Endothelial cell of umbilical vein (primary cell): ENCODE results near the gene ZNF644. TPM values are rescaled to one million over a fixed set of nuclear protein-coding genes. Genes with fewer than 3 reads are reported as not detected.

Experiments
- Bru-seq: library from RNA; stranded (reverse); fragments of 400-500 nt; gene quantifications from one replicate; lab custom pipeline; 2021; lab: Mats Ljungman, UMichigan
- BruChase-seq, 2 experiments: library from RNA; stranded (reverse); fragments of 400-500 nt; gene quantifications; one replicate each; lab custom pipeline; 2021; lab: Mats Ljungman, UMichigan
- BruUV-seq: library from RNA; stranded (reverse); fragments of 400-500 nt; replicated peaks from 2 replicates; lab custom pipeline; 2021; lab: Mats Ljungman, UMichigan
- CTCF ChIA-PET: fragments of 300-600, 350-600 bp; sonication (Branson Sonifier 250); formaldehyde crosslinking; loops from one replicate; lab custom pipeline; 2021; ENCODE audit warnings: antibody characterized with exemption, inconsistent platforms; lab: Charles Lee
- POLR2A ChIA-PET: fragments of 300-600, 350-600 bp; sonication (Branson Sonifier 250); formaldehyde crosslinking; loops from one replicate; lab custom pipeline; 2021; ENCODE audit warnings: antibody characterized with exemption, inconsistent platforms; lab: Charles Lee
- DNase-seq: peaks from one replicate; pipeline ENCODE4 v3.0.0-alpha.2; 2011; ENCODE audit warnings: low read depth, low spot score
- FAIRE-seq: peaks from 2 replicates; lab custom pipeline; 2011; peaks lifted over from hg19 to GRCh38; lab: Jason Lieb, UNC
- H2AFZ ChIP-seq: 2 replicates; pipeline ENCODE4 v1.6.0; 2012; ENCODE audit warnings: low read depth, low read length, control low read depth, inconsistent platforms
- H3K27ac ChIP-seq: 2 replicates; pipeline ENCODE4 v1.5.1; 2011; ENCODE audit warnings: low read depth, mild to moderate bottlenecking, control low read depth, low read length, moderate library complexity; ENCODE audit not compliant: insufficient read depth
- H3K27me3 ChIP-seq, 2 experiments: 2 replicates each; pipeline versions ENCODE4 v1.6.0 to v1.6.1; 2011; ENCODE audit warnings: low read length in 2 of 2, mixed read lengths in 1 of 2; ENCODE audit not compliant: control insufficient read depth in 2 of 2, insufficient read depth in 2 of 2
- H3K36me3 ChIP-seq, 2 experiments: 2 replicates in 1 of 2; 3 replicates in 1 of 2; pipeline ENCODE4 v1.5.1; 2011; ENCODE audit warnings: low read length in 2 of 2, mild to moderate bottlenecking in 1 of 2, moderate library complexity in 1 of 2; ENCODE audit not compliant: control insufficient read depth in 2 of 2, insufficient read depth in 2 of 2; ENCODE audit errors: extremely low read depth in 1 of 2
- H3K4me1 ChIP-seq: 3 replicates; pipeline ENCODE4 v1.5.1; 2011; ENCODE audit warnings: mild to moderate bottlenecking, low read length; ENCODE audit not compliant: control insufficient read depth, insufficient read depth; ENCODE audit errors: extremely low read depth
- H3K4me2 ChIP-seq: 2 replicates; pipeline ENCODE4 v1.6.1; 2011; ENCODE audit warnings: low read length, control low read depth, mixed read lengths; ENCODE audit not compliant: insufficient read depth
- H3K4me3 ChIP-seq, 3 experiments: fragments of 200-600 bp in 1 of 3; sonication (generic), shearing (Covaris generic) in 1 of 3; replicated peaks in 1 of 3; 2 replicates each; pipeline ENCODE4 v1.5.1; 2011 to 2016; ENCODE audit warnings: control low read depth in 3 of 3, low read length in 3 of 3, mild to moderate bottlenecking in 2 of 3, inconsistent platforms in 1 of 3, low read depth in 1 of 3, moderate library complexity in 1 of 3; ENCODE audit not compliant: insufficient read depth in 1 of 3
- H3K79me2 ChIP-seq: 2 replicates; pipeline ENCODE4 v1.6.0; 2012; ENCODE audit warnings: low read length, inconsistent platforms; ENCODE audit not compliant: control insufficient read depth, insufficient read depth
- H3K9ac ChIP-seq: replicated peaks from 2 replicates; pipeline ENCODE3; 2011; ENCODE audit warnings: low read length, control low read depth; ENCODE audit not compliant: insufficient read depth; ENCODE audit errors: extremely low read depth
- H3K9me1 ChIP-seq: replicated peaks from 3 replicates; pipeline ENCODE4 v1.6.0; 2011; ENCODE audit warnings: mild to moderate bottlenecking, low read length; ENCODE audit not compliant: control insufficient read depth, insufficient read depth; ENCODE audit errors: extremely low read depth
- H3K9me3 ChIP-seq: replicated peaks from 2 replicates; pipeline ENCODE4 v1.5.1; 2012; ENCODE audit warnings: low read length, inconsistent platforms; ENCODE audit not compliant: control insufficient read depth, insufficient read depth
- H4K20me1 ChIP-seq: replicated peaks from 2 replicates; pipeline ENCODE3; 2011; ENCODE audit warnings: mild to moderate bottlenecking, low read length; ENCODE audit not compliant: control insufficient read depth, insufficient read depth; ENCODE audit errors: extremely low read depth
- GATA2 ChIP-seq: IDR thresholded peaks from 2 replicates; pipeline ENCODE4 v1.7.0; 2011; ENCODE audit warnings: low read depth, mild to moderate bottlenecking, moderate library complexity, mixed read lengths, low read length; ENCODE audit not compliant: insufficient read length, insufficient read depth
- MYC ChIP-seq: IDR thresholded peaks from one replicate; pipeline ENCODE4 v1.6.1; 2011; ENCODE audit warnings: mild to moderate bottlenecking, low read depth, low read length
- POLR2A ChIP-seq: IDR thresholded peaks from 2 replicates; pipeline ENCODE4 v1.6.1; 2012; ENCODE audit warnings: low read depth, mild to moderate bottlenecking, control low read depth, low read length
- POLR2AphosphoS5 ChIP-seq: IDR thresholded peaks from 2 replicates; pipeline ENCODE4 v1.6.1; 2012; ENCODE audit warnings: low read depth, mild to moderate bottlenecking, control low read depth, low read length, moderate library complexity; ENCODE audit not compliant: insufficient read depth
- dilution Hi-C: fragments of 300-500 bp; cut with MboI; formaldehyde crosslinking; loops from one replicate; pipeline ENCODE4 v1.15.0; 2019; ENCODE audit warnings: low sequenced_read_pairs; ENCODE audit not compliant: extremely low pct_ligation_motif_present
- intact Hi-C: fragments of 100-400 bp; cut with micrococcal nuclease; formaldehyde crosslinking; loops from one replicate; pipeline ENCODE4 v1.10.0; 2022
- long read RNA-seq: library from polyadenylated mRNA; stranded (forward); transcript quantifications from one replicate; pipeline ENCODE4 v2.0.0, GENCODE V29; 2021
- polyA minus RNA-seq, 3 experiments: library from RNA; depleted of rRNA, polyadenylated mRNA; stranded (reverse); fragments of >200 nt; gene quantifications; 1 replicate in 1 of 3; 2 replicates in 2 of 3; pipeline ENCODE4 v1.2.3, GENCODE V29; 2011
- polyA plus RNA-seq, 4 experiments: library from polyadenylated mRNA; depleted of rRNA in 3 of 4; stranded (reverse) in 3 of 4; unstranded in 1 of 4; fragments of >200 nt; gene quantifications; 2 replicates each; pipeline versions ENCODE4 v1.2.1 to v1.2.3, GENCODE V29; 2011 to 2012; ENCODE audit warnings: missing spikeins in 1 of 4
- total RNA-seq: library from RNA; stranded (reverse); gene quantifications from 2 replicates; pipeline ENCODE4 v1.2.3, GENCODE V29; 2021
- TF ChIP-seq, protein P1 (sequence below), 2 donors: IDR thresholded peaks; 1 replicate in 1 of 2; 2 replicates in 1 of 2; pipeline ENCODE4 v1.5.1; 2011; ENCODE audit warnings: low read length in 2 of 2, mild to moderate bottlenecking in 2 of 2, moderate library complexity in 2 of 2, control low read depth in 1 of 2, inconsistent platforms in 1 of 2, low read depth in 1 of 2; ENCODE audit not compliant: insufficient read depth in 1 of 2; ENCODE audit errors: extremely low read depth in 1 of 2
- TF ChIP-seq, protein P2 (sequence below): IDR thresholded peaks from 2 replicates; pipeline ENCODE4 v1.6.1; 2011; ENCODE audit not compliant: insufficient read depth, insufficient read length

The ZNF644 gene
- total RNA-seq, result 38.7 and 47.0 TPM in 2 replicates
- polyA plus RNA-seq, result 6.3 and 7.2 TPM in 2 replicates
- polyA plus RNA-seq (2011; cell fraction: cytosol; rRNA removed), result 10.7 and 11.1 TPM in 2 replicates
- 27.9 and 32.2 TPM in 2 replicates for polyA plus RNA-seq (2011; cell fraction: nucleus; rRNA removed)
- polyA plus RNA-seq (2012), result 17.9 and 19.8 TPM in 2 replicates
- 54.6 and 55.9 TPM in 2 replicates for polyA minus RNA-seq
- 34.6 TPM for polyA minus RNA-seq (2011; cell fraction: cytosol; rRNA and poly(A)+ RNA removed)
- polyA minus RNA-seq (2011; cell fraction: nucleus; rRNA and poly(A)+ RNA removed), result 158 and 203 TPM in 2 replicates
- percentile 96 among the genes with signal in this experiment for Bru-seq, nascent RNA
- percentile 75 among the genes with signal in this experiment for BruChase-seq, experiment 1, labeled RNA remaining after a 6-hour chase
- percentile 88 among the genes with signal in this experiment for BruChase-seq, experiment 2, labeled RNA remaining after a 2-hour chase
- long read RNA-seq, full-length matches to known transcripts, result 22 of 43 reads
- long read RNA-seq, partial matches to known transcripts, result 6 of 43 reads
- long read RNA-seq, other reads (novel, unspliced or antisense), result 15 of 43 reads

DNA sequence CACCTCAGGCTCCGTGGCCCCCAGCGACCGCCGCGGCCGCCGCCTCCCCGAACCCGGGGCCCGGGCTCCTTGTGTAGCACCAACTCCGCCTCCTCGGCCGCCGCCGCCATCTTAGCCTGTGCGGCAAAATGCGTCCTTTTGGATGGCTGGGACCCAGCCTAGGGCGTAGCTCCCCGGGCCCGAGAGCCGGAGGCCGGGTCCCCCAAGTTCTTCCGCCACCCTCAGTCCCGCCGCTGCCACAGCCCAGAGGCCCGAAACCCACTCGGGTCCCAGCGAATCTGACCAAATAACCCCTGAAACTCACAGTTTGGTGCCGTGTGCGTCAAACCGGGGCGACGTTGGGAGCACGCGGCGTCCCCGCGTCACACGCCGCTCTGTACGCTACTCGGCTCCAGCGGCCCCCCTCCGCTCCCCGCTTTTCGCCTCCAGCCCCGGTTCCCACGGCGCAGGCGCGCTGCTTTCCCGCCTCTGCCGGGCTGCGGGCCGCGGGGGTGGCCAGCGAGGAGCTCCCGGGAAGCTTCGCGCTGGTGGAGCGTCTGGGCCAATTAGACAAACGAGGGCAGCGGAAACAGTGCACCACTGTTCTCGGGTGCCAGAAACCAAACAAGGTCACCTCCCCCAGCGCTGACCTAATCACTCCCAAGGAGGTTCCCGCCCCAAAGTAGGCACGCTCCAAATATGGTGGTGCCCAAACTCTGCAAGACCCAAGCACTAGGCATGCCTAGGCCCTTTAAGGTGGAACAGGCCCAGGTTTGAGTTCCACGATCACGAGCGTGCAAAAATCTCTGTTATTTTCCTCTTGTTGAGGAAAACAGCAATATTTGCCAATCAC, at the start of gene ZNF644:
Gene ZNF644 (minus strand): TSS at position 350 of the 832 bp plus-strand sequence. CDS start 39,682 bp downstream, outside the sequence.
- H3K9ac ChIP-seq, result peak within 1 kb of the TSS; percentile 99
- intact Hi-C loops, result loop anchor here (2.0 to 5.0 kb wide), 3 partner anchors 145 to 299 kb away; no protein-coding TSS in a partner anchor
- H3K4me2 ChIP-seq, result peak within 1 kb of the TSS; percentile 97
- POLR2A ChIA-PET, result interaction anchor here (0.7 kb wide), 2 partner anchors 195 to 296 kb away, joined by 3 to 4 read pairs; no protein-coding TSS in a partner anchor
- no peaks in the 10 kb centered on the region for H3K9me1 ChIP-seq
- dilution Hi-C loops, result no loop called here
- BruUV-seq, result TSS peak; percentile 87
- peaks cover 45% of the 10 kb centered on the region for H3K79me2 ChIP-seq
- peaks cover 4% of the 10 kb centered on the region for H4K20me1 ChIP-seq
- FAIRE-seq (peak; percentile 88), DNase-seq (peak; percentile 84)
- no peaks in the 10 kb centered on the region for H3K27me3 ChIP-seq
- CTCF ChIA-PET, result interaction anchor here (1.0 to 1.7 kb wide), 5 partner anchors 12 to 300 kb away, joined by 3 to 8 read pairs (median 4); no protein-coding TSS in a partner anchor
- H3K4me3 ChIP-seq, result peak within 1 kb of the TSS; percentile 72 to 99 (median 96)
- TF ChIP-seq MYC (peak; percentile 48), POLR2A (peak; percentile 53), POLR2AphosphoS5 (peak; percentile 79), GATA2 (no peak)
- TF ChIP-seq, protein P1, sequence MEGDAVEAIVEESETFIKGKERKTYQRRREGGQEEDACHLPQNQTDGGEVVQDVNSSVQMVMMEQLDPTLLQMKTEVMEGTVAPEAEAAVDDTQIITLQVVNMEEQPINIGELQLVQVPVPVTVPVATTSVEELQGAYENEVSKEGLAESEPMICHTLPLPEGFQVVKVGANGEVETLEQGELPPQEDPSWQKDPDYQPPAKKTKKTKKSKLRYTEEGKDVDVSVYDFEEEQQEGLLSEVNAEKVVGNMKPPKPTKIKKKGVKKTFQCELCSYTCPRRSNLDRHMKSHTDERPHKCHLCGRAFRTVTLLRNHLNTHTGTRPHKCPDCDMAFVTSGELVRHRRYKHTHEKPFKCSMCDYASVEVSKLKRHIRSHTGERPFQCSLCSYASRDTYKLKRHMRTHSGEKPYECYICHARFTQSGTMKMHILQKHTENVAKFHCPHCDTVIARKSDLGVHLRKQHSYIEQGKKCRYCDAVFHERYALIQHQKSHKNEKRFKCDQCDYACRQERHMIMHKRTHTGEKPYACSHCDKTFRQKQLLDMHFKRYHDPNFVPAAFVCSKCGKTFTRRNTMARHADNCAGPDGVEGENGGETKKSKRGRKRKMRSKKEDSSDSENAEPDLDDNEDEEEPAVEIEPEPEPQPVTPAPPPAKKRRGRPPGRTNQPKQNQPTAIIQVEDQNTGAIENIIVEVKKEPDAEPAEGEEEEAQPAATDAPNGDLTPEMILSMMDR (IDR thresholded peaks at IDR 0.05; ENCODE audit: extremely low read depth in 1 of 2, insufficient read depth in 1 of 2, low read depth in 1 of 2, low read length in 2 of 2), result no peak
- TF ChIP-seq, protein P2, sequence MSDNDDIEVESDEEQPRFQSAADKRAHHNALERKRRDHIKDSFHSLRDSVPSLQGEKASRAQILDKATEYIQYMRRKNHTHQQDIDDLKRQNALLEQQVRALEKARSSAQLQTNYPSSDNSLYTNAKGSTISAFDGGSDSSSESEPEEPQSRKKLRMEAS, result peak; percentile 25
- peaks cover 19% of the 10 kb centered on the region for H3K4me1 ChIP-seq
- peak within 1 kb of the TSS; percentile 87 for H2AFZ ChIP-seq
- peak within 1 kb of the TSS; percentile 97 for H3K27ac ChIP-seq
- no peaks in the 10 kb centered on the region for H3K9me3 ChIP-seq
- no peaks in the 10 kb centered on the region for H3K36me3 ChIP-seq
